Omental fat pad (tissue), 4 donors: ENCODE measurements around the gene DGKH. TPM values are rescaled to one million over a fixed set of nuclear protein-coding genes. Genes with fewer than 3 reads are reported as not detected.
A peak's percentile ranks its signal among the peaks of the same experiment; 100 is the strongest.

Experiments used
- ATAC-seq: fragments of 150-250 bp; one replicate; pipeline ENCODE4 v1.9.1; 2016; ENCODE audit warnings: mild to moderate bottlenecking, moderate library complexity; ENCODE audit not compliant: low FRiP score
- DNase-seq: peaks from one replicate; pipeline ENCODE4 v3.0.0-alpha.2; 2019; ENCODE audit warnings: low spot score
- CTCF ChIP-seq, 3 donors: fragments of 450-650 bp; IDR thresholded peaks; one replicate each; pipeline ENCODE4 v1.5.1; 2016 to 2017; ENCODE audit warnings: antibody characterized with exemption in 3 of 3, mild to moderate bottlenecking in 3 of 3, moderate library complexity in 2 of 3
- total RNA-seq, 4 donors: library from RNA; depleted of rRNA; stranded (reverse); fragments of >200 nt; gene quantifications; one replicate each; pipeline ENCODE4 v1.1.0, GENCODE V29; 2016

DGKH gene
- total RNA-seq, 4 donors from 2014 or later = 9.7 to 24.7 (median 17.6) TPM

- peak; percentile 75 for ATAC-seq
Measured at GRCh38 chr13:42110410-42111155, 62.1 kb downstream of the DGKH start.

GRCh38 chr13:42112864-42113263, 64.4 kb downstream of the DGKH start:
- no peak for TF ChIP-seq CTCF (IDR thresholded peaks at IDR 0.05)
- no peak for DNase-seq
- ATAC-seq = no peak

More at GRCh38 chr13:42110410-42111155, 62.1 kb downstream of the DGKH start:
- no peak for DNase-seq
- peak in 2 of 3 donors; percentile 28 to 66 for TF ChIP-seq CTCF (IDR thresholded peaks at IDR 0.05)

GRCh38 chr13:42113478-42113877, 65.0 kb downstream of the DGKH start:
- DNase-seq (no peak), ATAC-seq (no peak)
- no peak for TF ChIP-seq CTCF (IDR thresholded peaks at IDR 0.05)

GRCh38 chr13:42114278-42114677, 65.8 kb downstream of the DGKH start:
- DNase-seq (no peak), ATAC-seq (no peak)
- TF ChIP-seq CTCF (IDR thresholded peaks at IDR 0.05) = no peak

GRCh38 chr13:42114912-42115311, 66.5 kb downstream of the DGKH start:
- DNase-seq = no peak
- ATAC-seq = no peak
- no peak for TF ChIP-seq CTCF (IDR thresholded peaks at IDR 0.05)

GRCh38 chr13:42116225-42116624, 67.8 kb downstream of the DGKH start:
- DNase-seq (no peak), ATAC-seq (peak; percentile 41)
- no peak for TF ChIP-seq CTCF (IDR thresholded peaks at IDR 0.05)

GRCh38 chr13:42119041-42119440, 70.6 kb downstream of the DGKH start:
- DNase-seq (no peak), ATAC-seq (no peak)
- TF ChIP-seq CTCF (IDR thresholded peaks at IDR 0.05) = no peak
